HG03159 (cell line): Measurements from ENCODE around the gene AGPAT2.
A peak's percentile ranks its signal among the peaks of the same experiment; 100 is the strongest.

Experiments used
- ATAC-seq: cut with Tn5 transposase; IDR thresholded peaks from one replicate; pipeline ENCODE4 v1.9.1; 2021; ENCODE audit warnings: mild to moderate bottlenecking, moderate library complexity; ENCODE audit not compliant: unreplicated experiment

The AGPAT2 gene

DNA sequence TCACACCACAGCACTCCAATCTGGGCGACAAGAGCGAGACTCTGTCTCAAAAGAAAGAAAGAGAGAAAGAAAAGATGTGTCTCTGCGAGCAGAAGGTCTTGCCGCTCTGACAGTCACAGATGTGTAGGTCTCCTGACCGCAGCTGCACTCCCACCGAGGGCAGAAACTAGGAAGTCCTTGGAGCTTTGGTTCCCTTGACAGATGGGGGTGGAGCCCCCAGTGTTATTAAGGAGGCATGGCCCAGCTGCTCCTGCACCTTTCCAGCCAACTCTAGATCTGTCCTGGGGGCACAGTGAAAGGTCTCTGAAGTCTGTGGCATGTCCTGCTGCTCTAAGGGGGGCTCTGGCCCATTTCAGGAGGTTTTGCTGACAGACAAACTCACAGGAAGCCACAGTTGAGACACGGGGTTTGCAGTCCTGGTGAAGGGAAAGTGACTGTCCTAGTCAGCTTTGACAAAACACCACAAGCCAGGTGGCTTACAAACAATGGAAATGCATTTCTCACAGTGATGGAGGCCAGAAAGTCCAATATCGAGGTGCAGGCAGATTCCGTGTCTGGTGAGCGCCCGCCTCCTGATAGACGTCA lies 16.1 kb upstream of the AGPAT2 start:
- no peak for ATAC-seq

DNA sequence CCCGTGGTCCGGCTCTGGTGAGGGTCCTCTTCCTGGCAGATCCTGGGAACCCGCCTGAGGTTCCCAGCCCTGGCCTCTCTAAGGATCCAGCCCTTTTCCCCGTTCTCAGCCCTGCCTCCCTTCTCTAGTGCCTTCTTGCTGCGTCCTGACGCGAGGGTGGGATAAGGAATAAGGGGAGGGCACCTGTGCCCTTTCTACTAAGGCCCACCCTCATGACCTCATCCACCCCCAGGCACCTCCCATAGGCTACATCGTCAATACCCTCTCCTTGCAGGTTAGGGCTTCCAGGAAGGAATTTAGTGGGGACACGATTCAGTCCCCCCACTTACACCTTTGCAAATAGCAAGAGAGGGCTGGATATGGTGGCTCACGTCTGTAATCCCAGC lies 14.4 kb upstream of the AGPAT2 start:
- ATAC-seq: peak; percentile 15

DNA sequence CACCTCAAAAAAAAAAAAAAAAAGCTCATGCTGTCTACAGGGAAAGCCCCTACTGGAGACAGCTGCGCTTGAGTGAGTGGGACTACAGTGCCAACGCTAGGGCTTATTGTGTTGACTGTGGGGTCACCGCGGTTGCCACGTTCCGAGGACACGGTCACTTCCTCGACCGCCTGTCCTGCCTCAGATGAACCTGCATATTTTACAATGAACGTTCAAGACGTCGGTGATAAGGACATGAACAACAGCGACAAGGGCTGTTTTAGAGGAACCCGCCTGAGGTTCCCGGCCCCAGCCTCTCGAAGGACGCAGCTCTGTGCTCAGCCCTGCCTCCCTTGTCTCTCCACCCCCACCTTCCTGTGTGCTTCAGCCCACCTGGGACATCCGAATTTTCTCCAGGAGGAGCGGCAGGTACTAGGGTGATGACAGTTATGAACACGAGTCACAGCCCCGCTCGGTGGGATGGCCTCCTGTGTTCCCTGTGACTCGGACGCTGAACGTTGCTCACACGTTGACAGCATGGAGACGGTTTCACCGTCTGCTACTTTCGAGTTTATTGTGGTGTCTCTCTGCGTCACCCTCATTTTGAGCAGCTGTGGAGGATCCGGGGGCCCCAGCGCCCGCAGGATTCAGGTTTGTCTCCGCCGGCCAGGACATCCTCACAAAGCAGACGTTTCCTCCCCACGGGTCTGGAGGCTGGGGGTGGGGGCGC lies 13.9 kb upstream of the AGPAT2 start:
- ATAC-seq: peak; percentile 73

DNA sequence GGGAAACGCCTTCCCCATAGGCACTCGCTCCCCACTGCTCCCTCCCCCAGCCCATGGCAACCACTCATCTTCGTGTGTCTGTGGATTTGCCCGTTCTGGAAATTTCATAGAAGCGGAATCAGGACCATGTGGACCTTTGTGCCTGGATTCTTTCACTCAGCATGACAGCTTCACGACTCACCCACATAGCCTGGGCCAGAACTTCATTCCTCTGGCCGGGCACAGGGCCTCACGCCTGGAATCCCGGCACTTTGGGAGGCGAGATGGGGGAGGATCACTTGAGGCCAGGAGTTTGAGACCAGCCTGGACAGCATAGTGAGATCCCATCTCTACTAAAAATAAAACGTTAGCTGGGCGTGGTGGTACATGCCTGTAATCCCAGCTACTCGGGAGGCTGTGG lies 13.0 kb upstream of the AGPAT2 start:
- ATAC-seq: no peak

DNA sequence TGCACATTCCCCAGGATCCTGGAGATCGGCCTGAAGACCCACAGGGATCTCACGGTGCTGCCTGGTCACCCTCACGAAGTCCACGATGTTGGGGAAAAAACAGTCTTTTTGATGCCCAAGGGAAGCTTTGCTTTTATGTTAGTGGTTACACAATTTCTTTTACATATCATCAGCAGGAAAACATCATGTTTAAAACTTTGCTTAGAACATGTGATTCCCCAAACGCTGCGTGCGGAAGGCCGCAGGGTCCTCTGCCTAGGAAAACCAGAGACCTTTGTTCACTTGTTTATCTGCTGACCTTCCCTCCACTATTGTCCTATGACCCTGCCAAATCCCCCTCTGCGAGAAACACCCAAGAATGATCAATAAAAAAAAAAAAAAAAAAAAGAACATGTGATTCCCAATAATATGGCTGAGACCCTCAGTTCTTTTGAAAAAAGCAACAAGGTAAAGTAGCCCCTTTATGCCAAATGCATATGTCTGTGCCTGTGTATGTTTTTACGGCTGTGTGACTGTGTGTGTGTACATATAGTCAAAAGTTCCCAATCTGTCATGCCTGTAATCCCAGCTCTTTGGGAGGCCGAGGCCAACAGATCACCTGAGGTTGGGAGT lies 11.5 kb upstream of the AGPAT2 start:
- no peak for ATAC-seq

DNA sequence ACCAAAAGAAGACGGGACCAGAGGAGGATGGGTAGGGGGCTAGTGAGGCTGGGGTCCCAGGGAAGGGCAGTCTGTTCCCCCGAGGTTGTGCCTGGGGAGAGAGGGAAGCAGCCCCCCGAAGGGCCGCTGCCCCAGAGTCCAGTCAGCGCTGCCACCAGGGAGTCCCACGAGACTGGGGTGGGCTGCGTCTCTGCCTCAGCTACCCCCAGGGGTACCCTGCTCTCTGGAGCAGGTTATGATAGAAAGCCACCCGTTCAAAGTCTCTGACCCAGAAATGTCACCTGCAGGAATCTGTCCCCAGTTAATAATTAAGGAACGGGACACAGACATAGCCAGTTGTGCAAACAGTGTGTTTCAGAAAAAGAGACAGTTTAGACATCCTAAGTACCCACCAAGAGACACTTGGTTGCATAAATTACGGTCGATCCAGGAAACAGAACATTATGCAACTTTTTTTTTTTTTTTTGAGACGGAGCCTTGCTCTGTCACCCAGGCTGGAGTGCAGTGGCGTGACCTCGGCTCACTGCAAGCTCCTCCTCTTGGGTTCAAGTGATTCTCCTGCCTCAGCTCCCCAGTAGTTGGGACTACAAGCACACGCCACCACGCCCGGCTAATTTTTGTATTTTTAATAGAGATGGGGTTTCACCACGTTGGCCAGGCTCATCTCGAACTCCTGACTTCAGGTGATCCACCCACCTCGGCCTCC lies 10.7 kb upstream of the AGPAT2 start:
- ATAC-seq: no peak

DNA sequence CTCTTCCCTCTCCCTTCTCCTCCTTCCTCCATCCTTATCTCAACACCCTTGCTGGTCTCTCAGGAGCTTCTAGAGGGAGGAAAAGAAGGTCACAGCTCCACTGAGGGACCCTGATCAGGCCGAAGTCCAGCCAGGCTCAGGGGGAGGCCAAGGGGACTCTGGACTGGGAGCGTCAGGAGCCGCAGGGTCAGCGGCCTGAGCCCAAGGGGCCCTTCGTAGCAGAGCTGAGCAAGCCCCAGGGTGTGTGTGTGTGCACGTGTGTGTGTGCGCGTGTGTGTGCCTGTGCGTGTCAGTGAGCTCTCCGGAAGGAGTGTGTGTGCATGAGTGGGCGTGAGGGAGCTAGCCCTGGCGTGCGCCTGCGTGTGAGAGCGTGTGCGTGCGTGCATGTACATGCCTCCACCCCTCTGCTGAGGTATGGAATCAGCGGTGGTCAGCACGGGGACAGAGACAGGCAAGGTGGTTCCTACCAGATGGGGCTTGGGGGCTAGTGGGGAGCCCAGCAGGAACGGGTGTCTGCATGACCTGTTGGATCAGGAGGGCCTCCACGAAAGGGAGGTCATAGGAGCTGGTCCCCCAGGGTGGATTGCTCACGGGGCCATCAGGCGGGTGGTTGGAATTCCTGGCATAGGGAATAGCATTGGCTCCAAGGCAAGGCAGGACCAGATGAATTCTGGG lies 10.0 kb upstream of the AGPAT2 start:
- no peak for ATAC-seq

DNA sequence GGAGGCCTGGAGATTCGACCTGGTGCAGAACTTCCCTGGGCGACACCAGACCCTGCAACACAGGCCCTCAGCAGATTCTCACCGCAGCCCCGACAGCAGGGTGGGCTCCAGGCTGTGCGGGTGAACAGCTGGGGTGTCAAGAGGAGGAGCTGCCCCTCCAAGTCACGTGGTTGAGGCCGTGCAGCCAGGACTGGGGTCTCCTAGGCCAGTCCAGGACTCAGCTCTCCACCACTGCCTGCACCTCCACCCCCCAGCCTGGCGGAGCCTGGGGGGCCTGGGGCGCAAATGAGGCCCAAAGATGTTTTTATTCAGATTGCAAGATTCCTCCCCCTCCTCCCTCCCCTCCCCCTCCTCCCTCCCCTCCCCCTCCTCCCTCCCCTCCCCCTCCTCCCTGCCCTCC lies 9.2 kb upstream of the AGPAT2 start:
- no peak for ATAC-seq

DNA sequence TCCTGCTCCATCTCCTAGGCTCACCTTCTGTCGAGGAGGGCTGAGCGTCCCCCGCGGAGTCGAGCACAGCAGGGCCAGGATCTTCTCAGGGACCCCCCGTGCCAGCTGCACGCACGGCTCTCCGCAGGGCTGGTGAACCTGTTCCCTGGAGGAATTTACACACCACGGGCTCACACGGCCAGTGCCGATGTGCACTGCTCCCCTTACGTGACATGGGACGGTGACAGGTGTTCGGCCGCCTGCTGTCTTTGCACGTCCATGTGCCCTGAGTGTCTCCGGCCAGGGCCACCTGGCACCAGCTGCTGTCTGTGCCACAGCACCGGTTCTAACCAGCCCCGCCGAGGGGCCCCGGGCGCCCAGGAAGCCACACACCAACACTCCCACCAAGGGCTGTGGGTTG lies 8.7 kb upstream of the AGPAT2 start:
- no peak for ATAC-seq

DNA sequence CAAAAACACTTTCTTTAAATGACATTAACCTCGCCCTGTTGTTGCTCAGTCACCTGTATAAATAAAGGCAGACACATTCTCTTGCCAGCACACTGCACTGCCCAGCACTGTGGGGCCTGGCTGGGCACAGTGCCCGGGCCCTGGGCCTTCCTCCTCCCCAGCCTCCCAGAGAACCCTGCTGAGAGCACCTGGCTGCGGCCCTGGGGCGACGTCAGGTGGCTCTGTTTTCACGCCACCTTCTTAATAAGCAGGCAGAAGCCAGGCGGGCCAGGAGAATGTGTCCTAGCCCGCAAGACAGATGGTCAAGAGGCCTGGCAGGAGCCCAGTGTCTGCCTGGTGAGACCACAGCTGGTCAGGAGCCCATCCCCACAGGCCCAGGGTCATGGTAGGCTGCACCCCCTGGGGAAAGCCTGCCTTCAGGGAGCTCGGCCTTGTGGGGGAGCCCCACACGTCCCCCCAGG lies 8.2 kb upstream of the AGPAT2 start:
- no peak for ATAC-seq

DNA sequence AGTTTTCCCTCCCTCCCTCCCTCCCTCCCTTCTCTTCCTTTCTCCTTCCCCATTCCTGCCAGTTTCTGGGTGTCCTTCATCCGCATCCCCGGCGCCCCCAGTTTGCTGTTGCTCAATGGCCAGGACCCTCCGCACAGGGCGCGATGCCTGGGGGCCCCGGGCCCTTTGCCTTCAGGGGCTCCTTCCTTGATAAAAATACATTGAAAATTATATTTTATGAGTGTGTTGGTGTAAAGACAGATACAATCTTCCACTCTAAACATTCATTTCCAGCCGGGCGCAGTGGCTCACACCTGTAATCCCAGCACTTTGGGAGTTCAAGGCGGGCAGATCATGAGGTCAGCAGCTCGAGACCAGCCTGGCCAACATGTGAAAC lies 7.6 kb upstream of the AGPAT2 start:
- no peak for ATAC-seq

DNA sequence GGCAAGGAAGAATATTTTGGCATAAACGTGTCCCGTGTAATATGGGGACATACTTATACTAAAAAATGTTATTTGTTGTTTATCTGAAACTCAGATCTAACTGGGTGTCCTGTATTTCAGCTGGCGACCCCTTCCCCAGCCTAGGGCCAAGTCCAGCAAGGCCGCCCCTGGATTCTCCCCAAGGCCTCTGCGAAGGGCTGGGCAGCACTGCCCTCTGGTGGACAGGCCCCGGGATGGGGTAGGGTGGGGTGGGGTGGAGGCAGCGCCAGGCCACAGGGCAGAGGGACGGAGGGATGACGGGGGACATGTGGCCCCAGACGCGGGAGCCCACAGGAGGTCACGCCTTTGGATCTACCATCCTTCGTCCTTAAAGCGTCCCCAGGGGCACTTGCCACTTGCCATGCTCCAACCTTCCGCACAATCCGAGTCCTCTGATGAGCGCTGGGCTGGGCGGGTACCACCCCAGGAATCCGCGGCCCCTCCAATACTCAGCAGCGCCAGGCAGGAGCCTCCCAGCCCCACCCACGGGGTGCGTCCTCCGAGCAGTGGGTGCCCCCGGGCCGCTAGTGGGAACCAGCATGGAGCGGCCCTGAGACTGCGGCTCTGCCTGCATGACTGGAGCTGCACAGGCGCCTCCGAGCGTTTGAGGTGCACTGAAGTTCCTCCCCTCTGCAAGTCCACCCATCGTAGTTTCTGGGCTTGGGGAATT lies 7.1 kb upstream of the AGPAT2 start:
- no peak for ATAC-seq

DNA sequence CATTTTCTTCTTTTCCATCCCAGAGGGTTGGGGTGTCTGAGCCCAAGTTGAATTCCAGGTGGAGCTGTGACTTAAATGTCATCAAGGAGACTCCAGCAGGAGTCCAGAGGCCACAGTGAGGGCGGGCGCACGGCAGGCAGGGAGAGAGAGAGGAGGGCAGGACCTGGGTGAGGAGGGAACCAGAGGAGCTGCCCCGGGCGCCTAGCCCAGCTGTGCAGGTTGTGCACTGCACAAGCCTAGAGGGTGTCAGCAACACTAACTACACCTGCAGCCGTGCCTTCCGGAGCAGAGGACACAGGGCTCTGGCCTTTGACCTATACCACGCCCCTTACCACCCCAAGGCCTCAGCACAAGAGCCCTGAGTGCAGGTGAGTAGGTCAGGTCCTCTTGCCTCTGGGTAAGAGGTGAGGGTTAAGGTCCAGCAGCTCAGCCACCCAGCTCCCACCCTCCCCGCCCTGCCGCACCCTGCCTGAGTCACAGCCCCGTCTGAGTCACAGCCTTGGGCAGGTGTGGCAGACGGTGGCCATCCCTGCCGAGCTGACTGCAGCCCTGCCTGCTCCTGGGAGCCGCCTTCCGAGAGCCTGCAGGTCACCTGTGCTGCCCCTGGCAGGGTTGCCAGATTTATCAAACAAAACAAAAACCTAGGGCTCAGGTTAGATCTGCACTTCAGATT lies 6.4 kb upstream of the AGPAT2 start:
- no peak for ATAC-seq

DNA sequence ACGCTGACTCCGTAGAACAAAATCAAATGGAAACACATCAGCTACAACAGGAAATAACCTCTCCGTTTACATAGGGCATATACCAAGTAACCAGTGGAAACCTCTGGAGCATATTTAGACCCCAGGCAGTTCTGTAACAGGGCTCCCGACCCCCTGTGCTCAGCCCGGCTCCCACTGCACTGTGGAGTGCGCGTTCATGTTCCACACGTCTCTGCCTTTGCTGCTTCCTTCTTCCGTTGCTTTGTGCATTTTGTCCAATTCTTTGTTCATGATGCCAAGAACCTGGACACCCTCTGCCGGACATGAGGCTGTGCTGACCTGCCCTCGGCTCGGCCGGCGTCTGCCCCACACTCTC lies 5.9 kb upstream of the AGPAT2 start:
- ATAC-seq: no peak

DNA sequence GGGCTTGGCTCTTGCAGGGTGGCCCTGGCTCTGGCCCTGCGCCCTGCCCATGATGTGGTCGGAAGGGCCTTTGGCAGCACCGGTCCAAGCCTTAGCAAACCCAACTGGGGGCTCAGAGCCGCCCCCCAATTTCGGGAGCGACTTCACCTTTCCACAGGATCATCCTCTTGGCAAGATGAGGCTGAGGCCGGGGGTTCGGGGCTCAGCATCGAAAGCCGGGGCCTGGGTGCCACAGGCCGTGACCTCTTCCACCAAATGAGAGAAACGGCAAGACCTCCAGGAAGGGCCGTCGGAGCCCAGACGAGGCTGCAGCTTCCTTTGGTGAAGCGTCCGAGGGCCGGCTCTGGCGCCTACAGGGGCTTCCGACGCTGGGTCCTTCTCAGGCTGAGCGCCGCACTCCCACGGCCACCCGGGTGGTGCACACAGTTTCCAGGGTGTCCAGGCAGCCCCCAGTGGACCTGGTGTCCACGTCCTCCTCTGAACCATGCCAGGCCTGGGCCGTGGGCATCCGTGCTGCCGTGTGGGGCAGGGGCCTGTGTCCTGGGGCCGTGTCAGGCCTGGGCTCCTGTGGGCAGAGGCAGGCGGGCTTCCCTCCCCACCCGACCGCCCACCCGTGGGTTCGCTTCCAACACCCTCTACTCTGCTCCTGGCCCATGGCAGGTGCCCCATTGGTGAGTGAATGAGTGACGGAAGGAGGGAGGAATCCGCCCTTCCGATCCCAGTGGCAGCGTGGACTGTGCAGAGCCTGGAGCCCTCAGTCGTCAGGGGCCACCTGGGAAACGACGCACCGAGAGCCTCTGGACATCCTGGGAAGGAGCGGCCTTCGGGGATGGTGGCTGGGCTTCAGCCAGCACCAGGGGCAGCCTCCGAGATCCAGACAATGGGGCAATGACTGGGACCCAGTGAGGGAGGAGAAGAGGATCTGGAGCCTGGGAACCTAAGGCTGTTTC lies 5.2 kb upstream of the AGPAT2 start:
- ATAC-seq: no peak

DNA sequence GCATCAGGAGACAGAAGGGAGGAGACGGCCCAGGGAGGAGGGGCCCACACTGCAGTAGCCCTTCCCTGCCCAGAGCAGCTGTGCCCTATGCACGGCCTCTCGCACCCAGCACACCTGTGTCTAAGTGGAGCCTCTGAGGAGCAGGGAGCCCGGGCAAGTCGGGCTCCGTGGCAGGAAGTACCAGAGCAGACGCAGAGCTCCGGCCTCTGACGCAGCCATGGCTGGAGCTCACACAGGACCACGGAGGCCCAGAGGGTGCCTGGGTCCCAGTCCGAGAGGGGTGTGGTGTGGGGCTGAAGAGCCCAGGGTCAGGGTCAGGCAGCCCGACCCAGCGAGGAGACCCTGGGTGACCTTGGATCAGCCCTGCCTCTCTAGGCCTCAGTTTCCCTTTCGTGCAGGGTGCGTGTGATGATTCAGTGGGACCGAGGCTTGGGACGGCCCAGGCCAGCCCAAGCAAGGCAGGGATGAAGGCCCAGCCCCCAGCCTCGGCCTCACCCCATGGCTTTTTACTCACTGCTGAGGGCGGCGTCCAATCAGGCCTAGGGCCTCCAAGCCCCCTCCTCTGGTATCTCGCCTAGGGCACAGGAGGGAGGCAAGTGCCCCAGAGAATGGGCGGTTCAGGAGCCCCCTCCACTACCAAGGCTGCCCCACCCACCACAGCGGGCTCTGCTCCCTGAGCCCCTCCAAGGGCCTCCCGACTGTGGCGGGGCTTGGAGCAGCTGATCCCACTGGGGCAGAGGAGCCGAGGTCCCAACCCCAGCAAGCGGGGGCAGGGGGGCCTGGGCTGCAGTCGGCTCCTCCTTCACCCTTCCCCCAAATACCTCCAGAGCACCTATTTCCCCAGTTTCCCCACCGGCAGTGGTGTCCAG lies 4.3 kb upstream of the AGPAT2 start:
- no peak for ATAC-seq

DNA sequence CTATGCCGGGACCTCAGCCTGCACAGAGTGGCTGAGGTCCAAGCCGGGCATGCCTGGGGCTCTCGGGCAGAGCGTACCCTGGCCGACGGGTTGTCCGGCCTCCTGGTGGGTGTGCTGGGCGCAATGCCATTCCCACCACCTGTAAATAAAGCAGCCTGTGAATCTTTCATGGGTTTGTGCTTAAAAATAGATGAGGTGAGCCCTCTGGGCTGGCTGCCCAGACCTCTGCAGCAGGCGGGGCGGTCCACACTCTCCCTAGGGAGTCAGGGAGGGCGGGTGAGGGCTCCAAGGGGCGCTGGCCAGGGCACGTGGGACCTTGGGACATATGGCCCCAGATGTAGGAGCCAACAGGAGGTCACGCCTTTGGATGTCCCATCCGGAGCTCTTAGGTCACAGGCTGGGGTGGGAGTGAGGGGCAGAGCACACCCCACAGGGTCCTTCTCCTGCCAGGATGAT lies 3.6 kb upstream of the AGPAT2 start:
- no peak for ATAC-seq
